ENCODE data around the gene NFU1.

GRCh38 chr2:69465513-69466456, 28.6 kb upstream of the NFU1 start:
- TF ChIP-seq EZH2 (IDR thresholded peaks at IDR 0.05; ENCODE audit: borderline replicate concordance, low read depth, low read length, severe bottlenecking), result no peak
- TF ChIP-seq, protein P1, sequence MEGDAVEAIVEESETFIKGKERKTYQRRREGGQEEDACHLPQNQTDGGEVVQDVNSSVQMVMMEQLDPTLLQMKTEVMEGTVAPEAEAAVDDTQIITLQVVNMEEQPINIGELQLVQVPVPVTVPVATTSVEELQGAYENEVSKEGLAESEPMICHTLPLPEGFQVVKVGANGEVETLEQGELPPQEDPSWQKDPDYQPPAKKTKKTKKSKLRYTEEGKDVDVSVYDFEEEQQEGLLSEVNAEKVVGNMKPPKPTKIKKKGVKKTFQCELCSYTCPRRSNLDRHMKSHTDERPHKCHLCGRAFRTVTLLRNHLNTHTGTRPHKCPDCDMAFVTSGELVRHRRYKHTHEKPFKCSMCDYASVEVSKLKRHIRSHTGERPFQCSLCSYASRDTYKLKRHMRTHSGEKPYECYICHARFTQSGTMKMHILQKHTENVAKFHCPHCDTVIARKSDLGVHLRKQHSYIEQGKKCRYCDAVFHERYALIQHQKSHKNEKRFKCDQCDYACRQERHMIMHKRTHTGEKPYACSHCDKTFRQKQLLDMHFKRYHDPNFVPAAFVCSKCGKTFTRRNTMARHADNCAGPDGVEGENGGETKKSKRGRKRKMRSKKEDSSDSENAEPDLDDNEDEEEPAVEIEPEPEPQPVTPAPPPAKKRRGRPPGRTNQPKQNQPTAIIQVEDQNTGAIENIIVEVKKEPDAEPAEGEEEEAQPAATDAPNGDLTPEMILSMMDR (IDR thresholded peaks at IDR 0.05; ENCODE audit: borderline replicate concordance, extremely low read depth, low read length, poor library complexity, severe bottlenecking), result no peak
